HG03439 (cell line): ENCODE measurements around the gene ARRB1.
"Not testable (repeated sequence)": the region's sequence is repeated elsewhere in the genome, so short reads cannot be mapped to it uniquely, and the experiment has no call there.

ENCODE experiments used
- ATAC-seq: cut with Tn5 transposase; IDR thresholded peaks from one replicate; pipeline ENCODE4 v1.9.1; 2021; ENCODE audit warnings: mild to moderate bottlenecking, moderate library complexity; ENCODE audit not compliant: unreplicated experiment

ARRB1 gene

GRCh38 chr11:75277211-75277805 lies 74.2 kb downstream of the ARRB1 start:
- no peak for ATAC-seq

- ATAC-seq, result no peak
These were observed 74.8 kb downstream of the ARRB1 start for GRCh38 chr11:75276686-75277085.

GRCh38 chr11:75276186-75276585 lies 75.3 kb downstream of the ARRB1 start:
- ATAC-seq, result no peak

- no peak for ATAC-seq
These were observed 75.9 kb downstream of the ARRB1 start for GRCh38 chr11:75275581-75275980.

- not testable (repeated sequence) for ATAC-seq
These were observed 76.7 kb downstream of the ARRB1 start for GRCh38 chr11:75274716-75275115.

- ATAC-seq, result no peak
These were observed 77.8 kb downstream of the ARRB1 start for GRCh38 chr11:75273411-75274391.

- ATAC-seq, result no peak
These were observed 78.6 kb downstream of the ARRB1 start for GRCh38 chr11:75272821-75273301.

- no peak for ATAC-seq
These were observed 79.1 kb downstream of the ARRB1 start for GRCh38 chr11:75272391-75272790.

GRCh38 chr11:75271730-75272129 lies 79.7 kb downstream of the ARRB1 start:
- no peak for ATAC-seq

GRCh38 chr11:75270896-75271418 lies 80.5 kb downstream of the ARRB1 start:
- no peak for ATAC-seq

GRCh38 chr11:75269896-75270295 lies 81.6 kb downstream of the ARRB1 start:
- no peak for ATAC-seq

- no peak for ATAC-seq
These were observed 82.1 kb downstream of the ARRB1 start for GRCh38 chr11:75269367-75269660.

- no peak for ATAC-seq
These were observed 82.7 kb downstream of the ARRB1 start for GRCh38 chr11:75268626-75269366.

GRCh38 chr11:75267171-75267970 lies 84.1 kb downstream of the ARRB1 start:
- ATAC-seq, result no peak

GRCh38 chr11:75265851-75266531 lies 85.5 kb downstream of the ARRB1 start:
- no peak for ATAC-seq

GRCh38 chr11:75264971-75265370 lies 86.5 kb downstream of the ARRB1 start:
- no peak for ATAC-seq

- ATAC-seq, result no peak
These were observed 87.1 kb downstream of the ARRB1 start for GRCh38 chr11:75264356-75264755.

GRCh38 chr11:75263944-75264349 lies 87.5 kb downstream of the ARRB1 start:
- ATAC-seq, result no peak

- ATAC-seq, result no peak
These were observed 88.3 kb downstream of the ARRB1 start for GRCh38 chr11:75262961-75263852.
